Activated CD4-positive, alpha-beta T cell treated with anti-CD3 and anti-CD28 coated beads, Interleukin-2, amount 10 ng/mL, durations not matched to agents 7 days and 5 days (primary cell): Measurements from ENCODE around the gene MTHFD1L. TPM values are rescaled to one million over a fixed set of nuclear protein-coding genes. Genes with fewer than 3 reads are reported as not detected.
A peak's percentile ranks its signal among the peaks of the same experiment; 100 is the strongest.
"Not testable (repeated sequence)": the region's sequence is repeated elsewhere in the genome, so short reads cannot be mapped to it uniquely, and the experiment has no call there.

Experiments
- CTCF ChIA-PET: fragments of 350-600 bp; sonication (Branson Sonifier 250); formaldehyde crosslinking; loops from one replicate; lab custom pipeline; 2021; ENCODE audit warnings: antibody characterized with exemption; lab: Charles Lee
- POLR2A ChIA-PET: fragments of 350-600 bp; sonication (Branson Sonifier 250); formaldehyde crosslinking; loops from one replicate; lab custom pipeline; 2021; ENCODE audit warnings: antibody characterized with exemption; lab: Charles Lee
- DNase-seq: peaks from one replicate; pipeline ENCODE4 v3.0.0-alpha.2; 2020
- H3K27ac Mint-ChIP-seq: one replicate; pipeline ENCODE4 v1.8.0; 2021; ENCODE audit warnings: mild to moderate bottlenecking, moderate library complexity, mixed read lengths
- H3K27me3 Mint-ChIP-seq: one replicate; pipeline ENCODE4 v1.8.0; 2021; ENCODE audit warnings: mixed read lengths
- H3K36me3 Mint-ChIP-seq: one replicate; pipeline ENCODE4 v1.8.0; 2021; ENCODE audit warnings: low read depth, mixed read lengths
- H3K4me1 Mint-ChIP-seq: one replicate; pipeline ENCODE4 v1.8.0; 2021; ENCODE audit warnings: mixed read lengths
- H3K4me3 Mint-ChIP-seq: one replicate; pipeline ENCODE4 v1.8.0; 2021; ENCODE audit warnings: mild to moderate bottlenecking, moderate library complexity, mixed read lengths
- H3K9me3 Mint-ChIP-seq: one replicate; pipeline ENCODE4 v1.8.0; 2021; ENCODE audit warnings: mixed read lengths
- total RNA-seq, 2 experiments: library from RNA; stranded (reverse); gene quantifications; one replicate each; pipeline ENCODE4 v1.2.3, GENCODE V29; 2021

Gene MTHFD1L
- total RNA-seq: 10 to 100 TPM; 34.9 to 40.6 TPM

DNA sequence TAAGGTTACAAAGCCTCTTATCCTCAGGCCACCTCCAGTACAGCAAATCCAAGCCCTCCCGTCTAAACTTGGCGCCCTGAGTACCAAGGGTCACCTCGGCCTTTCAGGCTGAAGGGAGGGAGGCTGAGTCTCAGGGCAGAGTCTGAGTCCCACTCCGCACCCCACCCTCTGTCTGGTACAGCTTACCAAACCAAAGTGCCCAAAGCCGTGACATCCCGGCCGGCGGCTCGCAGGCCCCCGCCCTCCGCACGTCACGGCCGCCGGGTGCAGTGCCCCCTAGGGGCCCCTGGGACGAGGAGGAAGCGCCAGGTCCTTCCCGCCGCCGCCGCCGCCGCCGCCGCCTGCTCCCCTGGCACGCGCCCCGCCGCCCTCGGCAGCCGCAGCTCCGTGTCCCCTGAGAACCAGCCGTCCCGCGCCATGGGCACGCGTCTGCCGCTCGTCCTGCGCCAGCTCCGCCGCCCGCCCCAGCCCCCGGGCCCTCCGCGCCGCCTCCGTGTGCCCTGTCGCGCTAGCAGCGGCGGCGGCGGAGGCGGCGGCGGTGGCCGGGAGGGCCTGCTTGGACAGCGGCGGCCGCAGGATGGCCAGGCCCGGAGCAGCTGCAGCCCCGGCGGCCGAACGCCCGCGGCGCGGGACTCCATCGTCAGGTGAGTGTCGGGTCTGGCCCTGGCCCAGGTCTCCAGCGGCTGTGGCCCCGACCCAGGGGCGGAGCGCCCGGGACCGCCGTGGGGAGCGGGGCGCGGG, at the start of gene MTHFD1L:
MTHFD1L (plus strand) TSS at position 297 of the 741 bp plus-strand sequence; CDS start at position 418, 121 bp downstream.
- Mint-ChIP-seq H3K27me3 (peaks cover 11% of the 10 kb centered on the region), H3K27ac (peak within 1 kb of the TSS; percentile 93), H3K4me1 (peaks cover 43% of the 10 kb centered on the region), H3K4me3 (peak within 1 kb of the TSS; percentile 92), H3K9me3 (no peaks in the 10 kb centered on the region), H3K36me3 (peaks cover 7% of the 10 kb centered on the region)
- DNase-seq: peak; percentile 71
- CTCF ChIA-PET: interaction anchor here (0.6 to 2.6 kb wide), 9 partner anchors 9 to 1292 kb away, joined by 3 to 8 read pairs (median 4); no protein-coding TSS in a partner anchor
- POLR2A ChIA-PET: no interaction called here

DNA sequence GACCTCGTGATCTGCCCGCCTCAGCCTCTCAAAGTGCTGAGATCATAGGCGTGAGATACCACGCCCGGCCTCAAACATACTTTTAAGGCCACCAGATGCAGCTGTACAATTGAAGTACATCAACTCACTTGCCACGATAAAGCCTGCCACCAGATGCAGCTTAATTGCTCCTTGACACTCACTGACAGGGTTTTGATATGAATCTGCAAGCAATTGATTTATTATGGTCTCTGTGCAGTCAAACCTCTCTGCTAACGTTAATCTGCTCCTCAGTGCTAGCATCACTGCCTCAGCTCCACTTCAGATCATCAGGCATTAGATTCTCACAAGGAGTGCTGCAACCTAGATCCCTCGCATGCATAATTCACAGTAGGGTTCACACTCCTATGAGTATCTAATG, 48.9 kb upstream of the MTHFD1L start:
- H3K4me3 Mint-ChIP-seq, H3K9me3 Mint-ChIP-seq, H3K27me3 Mint-ChIP-seq, POLR2A ChIA-PET, H3K36me3 Mint-ChIP-seq, DNase-seq, H3K27ac Mint-ChIP-seq: not testable (repeated sequence)
- CTCF ChIA-PET: interaction anchor here (1.0 to 1.2 kb wide), 2 partner anchors 519 to 899 kb away, joined by 3 to 5 read pairs; no protein-coding TSS in a partner anchor
- peaks cover 10% of the 10 kb centered on the region for H3K4me1 Mint-ChIP-seq

DNA sequence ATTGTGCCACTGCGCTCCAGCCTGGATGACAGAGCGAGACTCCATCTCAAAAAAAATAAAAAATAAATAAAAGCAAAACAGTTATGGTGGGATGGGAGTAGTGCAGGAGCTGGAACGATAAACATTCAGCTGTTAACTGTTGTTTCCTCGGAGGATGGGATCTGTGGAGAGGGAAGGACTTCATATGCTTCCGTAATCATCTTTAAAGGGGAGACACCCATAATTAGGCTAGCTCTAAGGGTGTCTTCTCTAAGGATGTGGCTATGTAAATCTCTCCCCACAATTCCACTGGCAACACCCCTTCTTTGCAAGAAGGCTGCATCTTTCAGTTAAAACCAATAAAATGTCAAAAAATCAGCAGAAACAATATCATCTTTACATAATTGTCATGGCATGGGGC, 42.6 kb upstream of the MTHFD1L start:
- Mint-ChIP-seq H3K27ac (no peak overlapping the region), H3K36me3 (no peaks in the 10 kb centered on the region), H3K27me3 (no peaks in the 10 kb centered on the region), H3K4me3 (no peak overlapping the region), H3K4me1 (no peaks in the 10 kb centered on the region), H3K9me3 (no peaks in the 10 kb centered on the region)
- DNase-seq: no peak
- ChIA-PET CTCF (no interaction called here), POLR2A (no interaction called here)

DNA sequence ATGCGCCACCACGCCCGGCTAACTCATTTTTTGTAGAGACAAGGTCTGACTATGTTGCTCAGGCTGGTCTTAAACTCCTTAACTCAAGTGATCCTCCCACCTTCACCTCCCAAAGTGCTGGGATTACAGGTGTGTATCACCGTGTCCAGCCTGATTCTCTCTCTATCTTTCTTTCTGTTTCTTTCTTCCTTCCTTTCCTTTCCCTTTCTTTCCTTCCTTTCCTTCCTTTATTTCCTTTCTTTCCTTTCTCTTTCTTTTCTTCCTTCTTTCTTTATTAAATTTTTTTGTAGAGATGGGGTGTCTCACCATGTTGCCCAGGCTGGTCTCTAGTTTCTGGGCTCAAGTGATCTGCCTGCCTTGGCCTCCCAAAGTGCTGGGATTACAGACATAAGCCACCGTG, 38.7 kb upstream of the MTHFD1L start:
- H3K4me1 Mint-ChIP-seq: no peaks in the 10 kb centered on the region
- DNase-seq: no peak
- no peak overlapping the region for H3K4me3 Mint-ChIP-seq
- CTCF ChIA-PET: interaction anchor here (1.1 kb wide), 1 partner anchor 408 kb away, joined by 3 read pairs; no protein-coding TSS in a partner anchor
- no peak overlapping the region for H3K27ac Mint-ChIP-seq
- H3K36me3 Mint-ChIP-seq: no peaks in the 10 kb centered on the region
- H3K27me3 Mint-ChIP-seq: no peaks in the 10 kb centered on the region
- no peaks in the 10 kb centered on the region for H3K9me3 Mint-ChIP-seq
- POLR2A ChIA-PET: no interaction called here

DNA sequence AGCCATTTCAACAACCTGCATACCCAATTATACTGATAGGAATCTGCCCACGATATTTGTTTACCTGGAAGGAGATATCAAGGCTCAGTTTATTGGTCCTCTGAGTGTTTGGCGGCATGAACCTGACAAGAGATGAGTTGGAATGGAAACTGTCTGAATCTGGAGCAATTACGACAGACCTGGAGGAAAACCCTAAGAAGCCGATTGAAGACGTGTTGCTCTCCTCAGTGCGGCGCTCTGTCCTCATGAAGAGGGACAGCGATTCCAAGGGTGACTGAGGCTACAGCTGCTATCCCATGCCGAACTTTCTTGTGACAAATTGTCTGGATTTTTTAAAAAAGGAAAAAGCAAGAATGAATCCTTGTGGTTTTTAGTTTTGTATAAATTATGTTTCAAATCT, 37.4 kb upstream of the MTHFD1L start:
- H3K36me3 Mint-ChIP-seq, H3K9me3 Mint-ChIP-seq, H3K4me1 Mint-ChIP-seq, H3K4me3 Mint-ChIP-seq, H3K27me3 Mint-ChIP-seq, POLR2A ChIA-PET, DNase-seq, CTCF ChIA-PET, H3K27ac Mint-ChIP-seq: not testable (repeated sequence)

DNA sequence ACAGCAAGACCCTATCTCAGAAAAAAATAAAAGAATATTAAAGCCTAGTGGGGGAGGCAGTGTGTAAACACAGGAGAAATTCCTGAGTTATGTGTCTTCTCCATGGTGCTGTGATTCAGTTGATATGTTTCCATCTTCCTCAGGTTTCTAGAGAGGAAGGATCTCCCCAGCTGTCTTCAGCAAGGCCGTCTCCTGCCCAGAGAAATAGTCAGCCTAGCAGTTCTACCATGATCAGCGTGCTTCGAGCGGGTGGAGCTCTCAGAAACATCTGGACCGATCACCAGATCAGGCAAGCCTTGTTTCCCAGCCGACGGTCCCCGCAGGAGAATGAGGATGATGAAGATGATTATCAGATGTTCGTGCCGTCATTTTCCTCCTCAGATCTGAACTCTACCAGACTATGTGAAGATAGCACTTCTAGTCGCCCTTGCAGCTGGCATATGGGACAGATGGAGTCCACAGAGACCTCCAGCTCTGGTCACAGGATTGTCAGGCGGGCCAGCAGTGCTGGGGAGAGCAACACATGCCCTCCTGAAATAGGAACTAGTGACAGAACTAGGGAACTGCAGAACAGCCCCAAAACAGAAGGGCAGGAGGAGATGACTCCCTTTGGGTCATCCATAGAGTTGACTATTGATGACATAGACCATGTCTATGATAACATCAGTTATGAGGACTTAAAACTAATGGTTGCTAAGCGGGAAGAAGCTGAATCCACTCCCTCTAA, 34.9 kb upstream of the MTHFD1L start:
- no peaks in the 10 kb centered on the region for H3K36me3 Mint-ChIP-seq
- no peak overlapping the region for H3K4me3 Mint-ChIP-seq
- no peaks in the 10 kb centered on the region for H3K27me3 Mint-ChIP-seq
- POLR2A ChIA-PET: no interaction called here
- no peaks in the 10 kb centered on the region for H3K4me1 Mint-ChIP-seq
- CTCF ChIA-PET: interaction anchor here (1.4 kb wide), 1 partner anchor 494 kb away, joined by 3 read pairs; no protein-coding TSS in a partner anchor
- no peaks in the 10 kb centered on the region for H3K9me3 Mint-ChIP-seq
- H3K27ac Mint-ChIP-seq: no peak overlapping the region
- no peak for DNase-seq

DNA sequence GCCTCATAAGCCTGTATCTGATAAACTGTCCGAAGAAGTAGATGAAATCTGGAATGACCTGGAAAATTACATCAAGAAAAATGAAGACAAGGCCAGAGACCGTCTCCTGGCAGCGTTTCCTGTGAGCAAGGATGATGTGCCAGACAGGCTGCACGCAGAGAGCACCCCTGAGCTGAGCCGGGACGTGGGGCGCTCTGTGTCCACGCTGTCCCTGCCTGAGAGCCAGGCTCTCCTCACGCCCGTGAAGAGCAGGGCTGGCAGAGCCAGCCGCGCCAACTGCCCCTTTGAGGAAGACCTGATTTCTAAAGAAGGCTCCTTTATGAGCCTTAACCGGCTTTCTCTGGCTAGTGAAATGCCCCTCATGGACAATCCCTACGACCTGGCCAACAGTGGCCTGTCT, 33.9 kb upstream of the MTHFD1L start:
- Mint-ChIP-seq H3K36me3 (no peaks in the 10 kb centered on the region), H3K4me1 (no peaks in the 10 kb centered on the region), H3K4me3 (no peak overlapping the region), H3K9me3 (no peaks in the 10 kb centered on the region), H3K27ac (no peak overlapping the region), H3K27me3 (no peaks in the 10 kb centered on the region)
- CTCF ChIA-PET: interaction anchor here (1.4 kb wide), 1 partner anchor 493 kb away, joined by 3 read pairs; no protein-coding TSS in a partner anchor
- DNase-seq: no peak
- POLR2A ChIA-PET: no interaction called here

DNA sequence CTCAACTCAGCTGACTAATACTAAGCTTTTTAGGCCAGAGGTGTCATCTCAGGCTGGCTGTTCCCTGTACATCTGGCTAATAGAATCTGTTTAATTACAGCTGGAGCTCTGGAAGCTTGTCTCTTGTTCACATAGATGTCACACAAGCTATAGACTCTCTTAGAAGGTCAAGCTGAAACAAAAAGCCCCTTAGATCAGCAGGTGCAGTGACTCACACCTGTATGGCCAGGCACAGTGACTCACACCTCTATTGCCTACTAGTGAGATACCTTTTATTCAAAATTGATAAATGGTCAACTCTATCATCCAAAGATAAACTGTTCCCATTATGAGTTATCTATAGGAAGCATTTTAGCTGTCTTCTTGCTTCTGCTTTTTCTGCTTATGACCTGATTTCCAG, 29.9 kb upstream of the MTHFD1L start:
- Mint-ChIP-seq H3K27me3 (peaks cover 2% of the 10 kb centered on the region), H3K27ac (no peak overlapping the region), H3K4me1 (no peaks in the 10 kb centered on the region), H3K36me3 (no peaks in the 10 kb centered on the region), H3K4me3 (no peak overlapping the region), H3K9me3 (no peaks in the 10 kb centered on the region)
- ChIA-PET CTCF (interaction anchor here (0.6 kb wide), 1 partner anchor 499 kb away, joined by 4 read pairs; no protein-coding TSS in a partner anchor), POLR2A (no interaction called here)
- DNase-seq: no peak

DNA sequence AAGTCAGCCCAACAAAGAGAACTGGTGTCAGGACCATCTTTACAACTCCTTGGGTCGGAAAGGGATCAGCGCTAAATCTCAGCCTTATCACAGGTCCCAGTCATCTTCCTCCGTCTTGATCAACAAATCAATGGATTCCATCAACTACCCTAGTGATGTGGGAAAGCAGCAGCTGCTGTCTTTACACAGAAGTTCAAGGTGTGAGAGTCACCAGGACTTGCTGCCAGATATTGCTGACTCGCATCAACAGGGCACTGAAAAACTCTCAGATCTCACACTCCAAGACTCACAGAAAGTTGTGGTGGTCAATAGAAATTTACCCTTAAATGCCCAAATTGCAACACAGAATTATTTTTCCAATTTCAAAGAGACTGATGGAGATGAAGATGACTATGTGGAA, 25.3 kb upstream of the MTHFD1L start:
- CTCF ChIA-PET: no interaction called here
- Mint-ChIP-seq H3K9me3 (no peaks in the 10 kb centered on the region), H3K27me3 (peaks cover 2% of the 10 kb centered on the region), H3K36me3 (no peaks in the 10 kb centered on the region), H3K4me1 (no peaks in the 10 kb centered on the region), H3K4me3 (no peak overlapping the region), H3K27ac (no peak overlapping the region)
- DNase-seq: no peak
- POLR2A ChIA-PET: no interaction called here

DNA sequence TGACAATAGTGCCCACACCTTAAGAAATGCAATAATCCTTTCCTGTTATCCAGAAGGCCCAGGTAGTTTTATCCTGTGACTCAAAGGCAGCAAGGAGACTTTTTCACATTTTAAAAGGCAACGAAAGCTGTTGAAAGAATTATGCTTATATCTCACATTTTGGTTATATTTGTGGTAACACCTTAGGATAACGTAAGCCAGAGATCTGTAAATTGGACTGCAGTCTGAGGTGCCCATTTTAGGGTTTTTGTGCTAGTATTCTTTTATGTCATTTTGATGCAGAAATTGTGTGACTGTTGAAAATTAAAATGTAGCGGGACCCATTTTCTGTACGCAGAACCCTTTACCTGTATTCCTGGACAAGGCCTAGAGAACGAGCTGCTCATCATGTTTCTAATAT, 24.3 kb upstream of the MTHFD1L start:
- H3K27me3 Mint-ChIP-seq: peaks cover 4% of the 10 kb centered on the region
- ChIA-PET CTCF (no interaction called here), POLR2A (no interaction called here)
- no peaks in the 10 kb centered on the region for H3K36me3 Mint-ChIP-seq
- no peak for DNase-seq
- no peaks in the 10 kb centered on the region for H3K4me1 Mint-ChIP-seq
- no peak overlapping the region for H3K27ac Mint-ChIP-seq
- H3K9me3 Mint-ChIP-seq: no peaks in the 10 kb centered on the region
- no peak overlapping the region for H3K4me3 Mint-ChIP-seq

DNA sequence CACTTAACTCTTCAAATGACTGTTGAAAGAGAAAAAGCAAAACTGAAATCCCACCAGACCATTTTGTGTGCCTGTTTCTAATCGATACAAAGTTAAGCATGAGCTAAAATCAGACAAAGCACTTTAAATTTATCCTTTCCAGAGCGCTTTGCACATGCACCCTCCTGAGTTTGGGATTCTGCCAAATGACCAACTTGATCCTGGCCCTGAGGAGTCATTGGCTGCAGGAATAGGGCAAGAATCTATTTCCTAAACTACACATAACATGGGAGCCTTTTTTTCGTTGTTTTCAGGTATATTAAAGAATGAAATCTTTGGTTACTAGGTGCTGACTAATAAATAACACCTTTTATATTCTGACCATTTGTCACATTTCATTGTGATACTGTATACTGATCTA, 23.8 kb upstream of the MTHFD1L start:
- no peak overlapping the region for H3K4me3 Mint-ChIP-seq

DNA sequence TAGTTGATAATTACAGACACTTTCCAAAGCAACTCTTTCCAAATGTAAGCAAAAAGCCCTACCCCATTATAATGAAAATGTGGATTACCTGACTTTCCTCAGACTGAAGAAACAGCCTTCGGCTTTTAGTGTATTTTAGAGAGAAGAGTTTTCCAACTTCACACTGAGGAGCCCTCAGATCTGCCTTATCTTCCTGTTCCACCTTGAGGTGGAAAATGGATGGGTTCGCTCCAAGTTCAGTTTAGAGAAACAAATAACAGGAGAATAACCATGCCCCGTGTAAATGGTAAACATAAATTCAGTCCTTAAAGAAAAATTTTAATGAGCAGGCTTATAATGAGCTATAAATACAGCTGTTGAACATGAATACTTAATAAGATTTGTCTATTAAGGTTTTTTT, 21.1 kb upstream of the MTHFD1L start:
- Mint-ChIP-seq H3K4me3 (no peak overlapping the region), H3K27me3 (peaks cover 18% of the 10 kb centered on the region), H3K9me3 (no peaks in the 10 kb centered on the region), H3K36me3 (no peaks in the 10 kb centered on the region), H3K4me1 (peaks cover 4% of the 10 kb centered on the region), H3K27ac (no peak overlapping the region)
- POLR2A ChIA-PET: no interaction called here
- CTCF ChIA-PET: interaction anchor here (1.7 kb wide), 1 partner anchor 21 kb away, joined by 5 read pairs; the partner anchor contains the start of gene MTHFD1L
- no peak for DNase-seq

More for the DNA sequence above, 23.8 kb upstream of the MTHFD1L start:
- Mint-ChIP-seq H3K36me3 (no peaks in the 10 kb centered on the region), H3K4me1 (no peaks in the 10 kb centered on the region), H3K27me3 (peaks cover 6% of the 10 kb centered on the region), H3K9me3 (no peaks in the 10 kb centered on the region), H3K27ac (no peak overlapping the region)
- ChIA-PET POLR2A (no interaction called here), CTCF (no interaction called here)
- no peak for DNase-seq

DNA sequence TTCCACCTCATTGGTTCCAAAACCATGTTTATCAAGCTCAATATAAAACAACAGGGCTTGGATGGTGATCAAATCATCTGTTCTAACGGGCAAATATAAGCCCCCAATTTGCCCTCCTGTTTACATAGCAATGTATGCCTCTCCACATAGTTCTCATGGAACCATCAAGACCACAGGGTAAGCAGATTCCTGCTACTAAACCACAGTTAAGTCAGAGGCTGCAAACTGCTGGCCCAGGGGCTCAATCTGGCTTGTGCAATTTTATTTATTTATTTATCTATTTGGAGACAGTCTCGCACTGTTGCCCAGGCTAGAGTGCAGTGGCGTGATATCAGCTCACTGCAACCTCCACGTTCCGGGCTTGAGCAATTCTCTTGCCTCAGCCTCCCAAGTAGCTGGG, 18.9 kb upstream of the MTHFD1L start:
- Mint-ChIP-seq H3K4me3 (no peak overlapping the region), H3K36me3 (no peaks in the 10 kb centered on the region), H3K4me1 (peaks cover 11% of the 10 kb centered on the region), H3K27me3 (peaks cover 25% of the 10 kb centered on the region), H3K27ac (no peak overlapping the region), H3K9me3 (no peaks in the 10 kb centered on the region)
- POLR2A ChIA-PET: no interaction called here
- CTCF ChIA-PET: no interaction called here
- no peak for DNase-seq
